ENCODE data around the gene NATD1. TPM values are rescaled to one million over a fixed set of nuclear protein-coding genes. Genes with fewer than 3 reads are reported as not detected.

The NATD1 gene
- total and polyA plus RNA-seq, 5 experiments from 2014 or later = 0.60 to 9.3 (median 1.2) TPM

Other genes starting within 250 kb of the NATD1 start
- gene USP22, start 210.4 kb downstream of the NATD1 start, total RNA-seq = 100 to 1,000 TPM; 149 to 155 TPM
- 10 to 100 TPM; 33.6 to 40.3 (median 34.3) TPM for gene USP22, start 210.4 kb downstream of the NATD1 start, polyA plus RNA-seq
- gene DHRS7B, start 126.4 kb downstream of the NATD1 start, total RNA-seq = 10 to 100 TPM; 10.8 to 11.7 TPM
- gene DHRS7B, start 126.4 kb downstream of the NATD1 start, polyA plus RNA-seq = 1 to 10 TPM; 6.4 to 8.0 (median 7.0) TPM
- 10 to 100 TPM; 14.9 to 15.8 TPM for gene TMEM11, start 39.2 kb downstream of the NATD1 start, total RNA-seq
- 10 to 100 TPM; 19.5 to 31.9 (median 26.2) TPM for gene TMEM11, start 39.2 kb downstream of the NATD1 start, polyA plus RNA-seq
- gene MAP2K3, start 31.3 kb upstream of the NATD1 start, total RNA-seq = 10 to 100 TPM; 39.4 to 42.2 TPM
- gene MAP2K3, start 31.3 kb upstream of the NATD1 start, polyA plus RNA-seq = 10 to 100 TPM; 49.0 to 69.4 (median 49.7) TPM
- gene KCNJ12, start 122.9 kb upstream of the NATD1 start, total RNA-seq = not detected
- gene KCNJ12, start 122.9 kb upstream of the NATD1 start, polyA plus RNA-seq = under 1 TPM in 2 of 3 donors, not detected in 1; 0.16 to 0.18 TPM